GM18867 (cell line): ENCODE results near the gene TNFAIP1.
"Not testable (repeated sequence)": the region's sequence is repeated elsewhere in the genome, so short reads cannot be mapped to it uniquely, and the experiment has no call there.

ENCODE experiments used
- ATAC-seq: cut with Tn5 transposase; IDR thresholded peaks from one replicate; pipeline ENCODE4 v1.9.1; 2021; ENCODE audit warnings: mild to moderate bottlenecking, moderate library complexity; ENCODE audit not compliant: unreplicated experiment

The TNFAIP1 gene

GRCh38 chr17:28335201-28335958, at the start of gene TNFAIP1, which contains the start of gene IFT20:
TNFAIP1 (plus strand) TSS chr17:28335761; CDS start chr17:28339522, 3,761 bp downstream.
IFT20 (minus strand) TSS chr17:28335472; CDS start chr17:28331985, 3,487 bp downstream.
- peak; percentile 92 for ATAC-seq

GRCh38 chr17:28285965-28286364, 49.6 kb upstream of the TNFAIP1 start:
- ATAC-seq = no peak

- no peak for ATAC-seq
Observed at GRCh38 chr17:28290703-28291102, 44.9 kb upstream of the TNFAIP1 start.

GRCh38 chr17:28291780-28292330, 43.7 kb upstream of the TNFAIP1 start:
- no peak for ATAC-seq

GRCh38 chr17:28292878-28293277, 42.7 kb upstream of the TNFAIP1 start:
- not testable (repeated sequence) for ATAC-seq

GRCh38 chr17:28293994-28294393, 41.6 kb upstream of the TNFAIP1 start:
- no peak for ATAC-seq

GRCh38 chr17:28295677-28296578, 39.6 kb upstream of the TNFAIP1 start:
- ATAC-seq = no peak

- ATAC-seq = no peak
Observed at GRCh38 chr17:28298449-28298848, 37.1 kb upstream of the TNFAIP1 start.

GRCh38 chr17:28306954-28307401, 28.6 kb upstream of the TNFAIP1 start:
- no peak for ATAC-seq

- no peak for ATAC-seq
Observed at GRCh38 chr17:28313841-28314240, 21.7 kb upstream of the TNFAIP1 start.

- ATAC-seq = no peak
Observed at GRCh38 chr17:28315846-28316705, 19.5 kb upstream of the TNFAIP1 start.

GRCh38 chr17:28317099-28317965, 18.2 kb upstream of the TNFAIP1 start:
- ATAC-seq = no peak

- peak; percentile 3 for ATAC-seq
Observed at GRCh38 chr17:28317966-28318758, 17.4 kb upstream of the TNFAIP1 start.

- peak; percentile 94 for ATAC-seq
Observed at GRCh38 chr17:28318759-28319597, 16.6 kb upstream of the TNFAIP1 start, which contains the start of gene TMEM97. TMEM97 (plus strand) TSS chr17:28319200; CDS start chr17:28319240, 40 bp downstream.

- no peak for ATAC-seq
Observed at GRCh38 chr17:28319598-28319935, 16.0 kb upstream of the TNFAIP1 start.

GRCh38 chr17:28320215-28321061, 15.1 kb upstream of the TNFAIP1 start:
- no peak for ATAC-seq

GRCh38 chr17:28324267-28324745, 11.3 kb upstream of the TNFAIP1 start:
- no peak for ATAC-seq
